ENCODE measurements around the gene SHC4. TPM values are rescaled to one million over a fixed set of nuclear protein-coding genes. Genes with fewer than 3 reads are reported as not detected.

SHC4 gene
- polyA plus RNA-seq, 1 donor from 2014 or later = 4.5 TPM

- no peak overlapping the region for H3K9ac ChIP-seq (ENCODE audit: low read length)
Observed at GRCh38 chr15:48914717-48915116, 49.0 kb downstream of the SHC4 start.

GRCh38 chr15:48913141-48913540 is 50.6 kb downstream of the SHC4 start:
- Histone ChIP-seq H3K36me3 (ENCODE audit: insufficient read depth, low read length) (no peaks in the 10 kb centered on the region), H3K79me2 (replicated peaks; ENCODE audit: insufficient read depth, low read length) (no peaks in the 10 kb centered on the region), H3K27ac (ENCODE audit: low read length) (no peak overlapping the region), H3F3A (ENCODE audit: insufficient read depth, low read length, poor library complexity, severe bottlenecking) (no peaks in the 10 kb centered on the region), H3K9ac (ENCODE audit: low read length) (no peak overlapping the region), H3K4me3 (ENCODE audit: low read length) (no peak overlapping the region), H2AFZ (ENCODE audit: low read depth, low read length) (no peak overlapping the region), H3K9me2 (ENCODE audit: insufficient read depth, low read length) (no peaks in the 10 kb centered on the region), H4K20me1 (ENCODE audit: insufficient read depth) (no peaks in the 10 kb centered on the region), H3K9me3 (ENCODE audit: low read length) (no peaks in the 10 kb centered on the region), H3K27me3 (ENCODE audit: insufficient read depth, low read depth, low read length) (no peaks in the 10 kb centered on the region), H3K4me2 (ENCODE audit: low read length) (no peak overlapping the region)
- TF ChIP-seq REST (IDR thresholded peaks at IDR 0.05; ENCODE audit: borderline replicate concordance) (no peak), RAD21 (conservative IDR thresholded peaks at IDR 0.05) (no peak), MXI1 (conservative IDR thresholded peaks at IDR 0.05; ENCODE audit: poor library complexity, severe bottlenecking) (no peak), TAF1 (IDR thresholded peaks at IDR 0.05; ENCODE audit: low read depth) (no peak), EP300 (conservative IDR thresholded peaks at IDR 0.05; ENCODE audit: poor library complexity, severe bottlenecking) (no peak), EZH2 (IDR thresholded peaks at IDR 0.05; ENCODE audit: borderline replicate concordance, insufficient read depth, low read length, poor library complexity, severe bottlenecking) (no peak), SMC3 (conservative IDR thresholded peaks at IDR 0.05; ENCODE audit: poor library complexity) (no peak)
- TF ChIP-seq, protein P1, sequence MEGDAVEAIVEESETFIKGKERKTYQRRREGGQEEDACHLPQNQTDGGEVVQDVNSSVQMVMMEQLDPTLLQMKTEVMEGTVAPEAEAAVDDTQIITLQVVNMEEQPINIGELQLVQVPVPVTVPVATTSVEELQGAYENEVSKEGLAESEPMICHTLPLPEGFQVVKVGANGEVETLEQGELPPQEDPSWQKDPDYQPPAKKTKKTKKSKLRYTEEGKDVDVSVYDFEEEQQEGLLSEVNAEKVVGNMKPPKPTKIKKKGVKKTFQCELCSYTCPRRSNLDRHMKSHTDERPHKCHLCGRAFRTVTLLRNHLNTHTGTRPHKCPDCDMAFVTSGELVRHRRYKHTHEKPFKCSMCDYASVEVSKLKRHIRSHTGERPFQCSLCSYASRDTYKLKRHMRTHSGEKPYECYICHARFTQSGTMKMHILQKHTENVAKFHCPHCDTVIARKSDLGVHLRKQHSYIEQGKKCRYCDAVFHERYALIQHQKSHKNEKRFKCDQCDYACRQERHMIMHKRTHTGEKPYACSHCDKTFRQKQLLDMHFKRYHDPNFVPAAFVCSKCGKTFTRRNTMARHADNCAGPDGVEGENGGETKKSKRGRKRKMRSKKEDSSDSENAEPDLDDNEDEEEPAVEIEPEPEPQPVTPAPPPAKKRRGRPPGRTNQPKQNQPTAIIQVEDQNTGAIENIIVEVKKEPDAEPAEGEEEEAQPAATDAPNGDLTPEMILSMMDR (IDR thresholded peaks at IDR 0.05; ENCODE audit: poor library complexity, severe bottlenecking) = no peak

More at GRCh38 chr15:48914717-48915116, 49.0 kb downstream of the SHC4 start:
- no peak overlapping the region for H3K4me3 ChIP-seq (ENCODE audit: low read length)
- no peaks in the 10 kb centered on the region for H3K27me3 ChIP-seq (ENCODE audit: insufficient read depth, low read depth, low read length)
- H3K9me2 ChIP-seq (ENCODE audit: insufficient read depth, low read length) = no peaks in the 10 kb centered on the region
- no peak for TF ChIP-seq EP300 (conservative IDR thresholded peaks at IDR 0.05; ENCODE audit: poor library complexity, severe bottlenecking)
- TF ChIP-seq, protein P1 (IDR thresholded peaks at IDR 0.05; ENCODE audit: poor library complexity, severe bottlenecking) = no peak
- TF ChIP-seq POLR2AphosphoS5 (IDR thresholded peaks at IDR 0.05) = no peak
- no peak for TF ChIP-seq SMC3 (conservative IDR thresholded peaks at IDR 0.05; ENCODE audit: poor library complexity)
- TF ChIP-seq MXI1 (conservative IDR thresholded peaks at IDR 0.05; ENCODE audit: poor library complexity, severe bottlenecking) = no peak
- TF ChIP-seq EZH2 (IDR thresholded peaks at IDR 0.05; ENCODE audit: borderline replicate concordance, insufficient read depth, low read length, poor library complexity, severe bottlenecking) = no peak
- TF ChIP-seq REST (IDR thresholded peaks at IDR 0.05; ENCODE audit: borderline replicate concordance) = no peak
- TF ChIP-seq TAF1 (IDR thresholded peaks at IDR 0.05; ENCODE audit: low read depth) = no peak
- TF ChIP-seq RAD21 (conservative IDR thresholded peaks at IDR 0.05) = no peak
- H3K9me3 ChIP-seq (ENCODE audit: low read length) = no peaks in the 10 kb centered on the region
- no peaks in the 10 kb centered on the region for H3K36me3 ChIP-seq (ENCODE audit: insufficient read depth, low read length)
- H3F3A ChIP-seq (ENCODE audit: insufficient read depth, low read length, poor library complexity, severe bottlenecking) = no peaks in the 10 kb centered on the region
- no peak overlapping the region for H3K27ac ChIP-seq (ENCODE audit: low read length)
- no peaks in the 10 kb centered on the region for H4K20me1 ChIP-seq (ENCODE audit: insufficient read depth)
- H3K79me2 ChIP-seq (replicated peaks; ENCODE audit: insufficient read depth, low read length) = no peaks in the 10 kb centered on the region
- H3K4me2 ChIP-seq (ENCODE audit: low read length) = no peak overlapping the region
- no peak overlapping the region for H2AFZ ChIP-seq (ENCODE audit: low read depth, low read length)
